GM21390 (cell line): Measurements from ENCODE around the gene ARSB.
"Not testable (repeated sequence)": the region's sequence is repeated elsewhere in the genome, so short reads cannot be mapped to it uniquely, and the experiment has no call there.

Source experiments
- ATAC-seq: cut with Tn5 transposase; IDR thresholded peaks from one replicate; pipeline ENCODE4 v1.9.1; 2021; ENCODE audit not compliant: unreplicated experiment

Gene ARSB

DNA sequence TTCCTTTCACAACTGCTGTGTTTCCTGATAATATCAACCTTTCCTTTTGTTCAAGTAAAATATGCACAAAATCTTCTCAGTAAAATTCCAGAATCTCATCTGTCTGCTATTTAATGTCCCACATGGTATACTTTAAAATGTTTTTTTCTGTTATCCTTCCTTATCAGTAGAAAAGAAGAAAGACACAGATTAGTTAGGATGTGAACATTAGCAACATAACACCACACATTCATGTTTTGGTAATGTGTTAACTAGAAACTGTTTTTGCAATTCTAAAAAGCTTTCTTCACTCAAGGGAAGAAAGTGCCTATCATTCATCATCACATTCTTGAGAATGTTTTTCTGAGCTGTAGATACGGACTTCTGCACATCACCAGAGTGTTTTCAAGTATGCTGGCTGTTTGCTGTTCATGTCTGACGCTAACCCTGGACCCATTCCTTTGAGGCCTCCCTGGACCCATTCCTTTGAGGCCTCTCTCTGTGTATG lies 10.5 kb upstream of the ARSB start:
- no peak for ATAC-seq

DNA sequence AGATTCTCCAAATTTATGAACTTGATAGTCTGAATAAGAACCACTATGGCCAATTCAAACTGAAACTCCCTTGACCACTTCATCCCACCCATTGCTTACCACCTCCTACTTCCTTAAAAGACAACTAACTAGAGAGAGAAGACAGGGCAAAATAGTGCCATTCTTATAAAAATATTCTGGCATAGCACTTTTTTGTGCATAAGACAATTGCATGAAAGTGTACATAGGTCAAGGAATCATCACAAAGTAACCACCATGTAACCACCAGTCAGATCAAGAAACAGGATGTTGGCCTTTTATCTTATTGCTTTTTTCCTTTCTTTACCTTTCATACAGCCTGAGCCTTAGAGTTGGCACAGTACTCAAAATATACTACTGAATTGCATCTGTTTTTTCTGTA lies 8.1 kb upstream of the ARSB start:
- ATAC-seq = no peak

DNA sequence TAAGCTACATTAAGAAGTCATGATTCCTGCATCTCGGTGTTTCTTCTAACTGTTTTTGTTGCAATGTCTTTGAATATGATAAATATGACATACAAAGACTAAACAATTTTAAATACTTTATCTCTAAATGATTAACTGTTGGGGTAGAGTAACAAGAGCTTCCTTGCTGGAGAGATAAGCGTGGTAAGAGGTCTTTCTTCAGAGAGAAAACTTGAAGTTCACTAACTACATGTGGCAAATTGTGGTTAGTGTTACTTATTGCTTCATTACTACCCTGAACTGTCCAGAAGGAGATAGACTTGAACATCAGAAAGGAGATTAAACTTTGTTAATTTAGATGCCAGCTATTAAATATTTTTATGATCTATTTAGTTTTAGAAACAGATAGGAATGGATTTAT lies 7.0 kb upstream of the ARSB start:
- ATAC-seq = no peak

DNA sequence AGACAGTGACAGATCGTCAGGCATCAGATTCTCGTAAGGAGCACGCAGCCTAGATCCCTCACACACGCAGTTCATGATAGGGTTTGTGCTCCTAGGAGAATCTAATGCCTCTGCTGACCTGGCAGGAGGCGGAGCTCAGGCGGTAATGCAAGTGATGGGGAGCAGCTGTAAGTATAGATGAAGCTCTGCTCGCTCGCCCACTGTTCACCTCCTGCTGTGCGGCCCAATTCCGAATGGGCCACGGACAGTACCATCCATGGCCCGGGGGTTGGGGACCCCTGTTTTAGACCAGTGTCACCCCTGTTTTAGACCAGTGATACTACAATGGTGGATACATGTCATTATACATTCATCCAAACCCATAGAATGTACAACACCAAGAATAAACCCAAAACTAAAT lies 4.0 kb upstream of the ARSB start:
- ATAC-seq = no peak

DNA sequence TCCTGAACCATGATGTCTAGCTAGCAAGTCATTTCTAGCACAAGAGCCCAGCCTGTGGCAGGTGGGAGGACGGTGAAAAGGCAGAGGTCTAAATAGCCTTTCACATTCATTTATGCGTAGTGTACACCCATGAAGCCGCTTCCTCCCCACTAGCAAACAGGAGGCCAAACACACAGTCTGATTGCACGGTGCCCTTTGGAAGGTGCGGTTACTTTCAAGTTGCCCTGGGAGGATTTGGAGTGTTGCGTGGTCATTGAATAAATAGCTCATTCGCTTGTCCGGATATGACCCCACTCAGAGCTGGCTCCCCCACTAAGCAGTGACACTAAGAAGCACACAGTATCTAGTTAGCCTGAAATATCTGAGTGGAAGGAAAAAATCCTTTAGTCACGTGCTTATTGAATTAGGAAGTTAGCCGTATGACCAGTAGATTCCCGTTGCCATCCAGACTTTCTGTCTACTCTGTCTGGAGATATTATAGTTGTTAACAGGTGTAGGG lies 664 bp upstream of the ARSB start:
- ATAC-seq = peak; percentile 42

DNA sequence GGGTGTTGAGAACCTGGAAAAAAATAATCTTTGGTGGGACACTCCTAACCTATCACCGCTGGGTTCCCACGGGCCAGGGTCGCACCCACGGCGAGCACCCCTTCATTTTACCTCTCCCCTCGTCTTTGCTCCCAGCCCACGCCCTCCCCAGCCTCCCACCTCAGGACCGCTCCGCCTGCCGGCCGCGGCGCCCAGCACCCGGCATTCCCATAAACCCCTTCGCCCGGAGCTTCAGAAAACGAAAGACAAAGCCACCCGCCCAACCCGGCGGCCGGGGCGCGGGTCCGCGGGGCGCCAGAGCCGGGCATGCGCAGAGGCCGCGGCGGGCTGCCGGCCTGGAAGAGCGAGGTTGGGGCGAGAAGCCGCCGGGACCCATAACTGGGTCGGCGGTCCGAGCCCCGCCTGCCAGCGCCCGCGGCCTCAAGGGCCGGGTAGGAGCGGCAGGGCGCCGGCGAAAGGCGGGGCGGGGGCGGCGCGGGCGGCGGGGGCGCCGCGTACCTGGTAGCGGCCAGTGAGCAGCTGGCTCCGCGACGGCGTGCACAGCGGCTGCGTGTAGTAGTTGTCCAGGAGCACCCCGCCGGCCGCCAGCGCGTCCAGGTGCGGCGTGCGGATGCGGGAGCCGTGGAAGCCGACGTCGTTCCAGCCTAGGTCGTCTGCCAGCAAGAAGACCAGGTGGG lies 533 bp downstream of the ARSB start:
- peak; percentile 44 for ATAC-seq

DNA sequence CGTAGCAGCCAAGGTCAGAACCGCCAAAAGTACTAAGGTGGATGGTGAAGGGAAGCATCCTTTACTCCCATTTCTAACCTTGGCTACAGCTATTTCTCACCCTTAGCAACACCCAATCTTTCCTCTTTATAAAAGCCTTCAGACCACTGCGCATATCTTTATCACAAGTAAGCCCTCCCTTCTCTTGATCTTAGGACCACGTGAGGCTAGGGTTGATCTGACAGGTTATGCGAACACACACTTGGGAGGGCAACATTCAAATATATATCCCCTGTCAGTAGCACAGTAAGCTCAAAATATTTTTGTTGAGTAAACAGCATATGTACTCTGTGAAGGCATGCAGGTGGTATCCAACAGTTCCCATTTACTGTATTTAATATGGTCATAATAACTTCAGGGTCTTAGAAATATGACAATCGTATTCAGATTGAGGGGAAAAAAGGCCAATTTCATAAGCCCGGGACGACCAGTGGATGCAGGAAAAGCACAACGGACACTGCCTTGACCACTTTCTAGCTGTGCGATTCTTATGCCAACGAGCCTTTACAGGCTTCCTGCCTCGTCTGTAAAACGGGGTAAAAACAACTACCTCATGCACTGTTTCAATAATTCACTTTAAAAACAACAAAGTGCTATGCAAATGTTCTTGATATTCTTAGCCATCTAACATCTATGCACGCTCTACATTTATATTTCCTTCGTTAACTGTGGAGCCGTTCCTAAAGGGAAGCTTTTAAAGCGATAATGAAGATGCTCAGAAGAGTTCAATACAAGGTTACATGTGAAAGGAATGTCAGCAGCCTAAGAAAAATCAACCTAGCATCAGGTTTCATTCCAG lies 1.3 kb downstream of the ARSB start:
- ATAC-seq = peak; percentile 4

DNA sequence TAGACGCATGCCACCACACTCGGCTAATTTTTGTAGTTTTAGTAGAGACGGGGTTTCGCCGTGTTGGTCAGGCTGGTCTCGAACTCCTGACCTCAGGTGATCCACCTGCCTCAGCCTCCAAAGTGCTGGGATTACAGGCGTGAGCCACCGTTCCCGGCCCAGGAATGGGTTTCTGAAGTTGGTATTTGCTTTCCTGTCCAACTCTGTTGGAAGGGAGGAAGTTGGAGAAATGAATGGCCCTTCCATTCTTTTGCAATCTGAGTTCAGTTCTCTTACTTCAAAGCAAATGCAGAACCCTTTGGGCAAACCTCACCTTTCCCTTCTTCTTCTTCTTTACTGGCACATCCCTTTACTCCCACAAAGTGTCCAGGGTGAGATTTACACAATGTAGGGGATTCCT lies 1.9 kb downstream of the ARSB start:
- ATAC-seq = not testable (repeated sequence)

DNA sequence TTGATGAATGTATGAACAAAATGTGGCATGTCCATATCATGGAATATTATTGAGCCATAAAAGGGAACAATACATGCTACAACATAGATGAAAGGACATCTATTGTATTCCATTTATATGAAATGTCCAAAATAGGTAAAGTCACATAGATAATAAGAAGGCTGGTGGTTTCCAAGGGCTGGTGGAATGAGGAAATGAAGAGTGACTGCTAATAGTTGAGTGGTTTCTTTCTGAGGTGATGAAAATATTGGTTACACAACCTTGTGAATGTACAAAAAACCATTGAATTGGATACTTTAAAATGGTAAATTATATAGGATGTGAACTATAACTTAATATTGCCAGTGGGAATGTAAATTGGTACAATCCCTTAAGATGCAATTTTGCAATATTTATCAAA lies 5.2 kb downstream of the ARSB start:
- no peak for ATAC-seq

DNA sequence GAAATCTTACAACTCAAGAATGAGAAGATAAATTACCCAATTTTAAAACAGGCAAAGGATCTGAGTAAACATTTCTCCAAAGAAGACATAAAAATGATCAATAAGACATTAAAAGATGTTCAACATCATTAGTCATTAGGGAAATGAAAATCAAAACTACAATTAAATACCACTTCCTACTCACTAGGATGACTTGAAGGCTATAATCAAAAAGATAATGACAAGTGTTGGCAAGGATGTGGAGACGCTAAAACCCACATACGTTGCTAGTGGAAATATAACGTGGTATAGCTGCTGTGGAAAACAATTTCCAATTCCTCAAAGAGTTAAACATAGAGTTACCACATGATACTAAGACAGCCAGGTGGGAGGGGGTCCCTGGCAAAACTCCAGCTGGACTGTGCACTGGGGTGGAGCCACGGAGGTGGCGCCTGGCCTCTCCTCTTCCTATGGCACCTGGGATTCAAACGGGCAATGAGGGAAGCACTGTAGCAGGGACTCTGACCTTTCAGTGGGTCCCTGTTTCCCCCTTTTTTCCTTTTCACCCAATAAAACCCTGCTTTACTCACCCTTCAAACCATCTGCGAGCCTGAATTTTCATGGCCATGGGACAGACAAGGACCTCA lies 5.9 kb downstream of the ARSB start:
- ATAC-seq = no peak

DNA sequence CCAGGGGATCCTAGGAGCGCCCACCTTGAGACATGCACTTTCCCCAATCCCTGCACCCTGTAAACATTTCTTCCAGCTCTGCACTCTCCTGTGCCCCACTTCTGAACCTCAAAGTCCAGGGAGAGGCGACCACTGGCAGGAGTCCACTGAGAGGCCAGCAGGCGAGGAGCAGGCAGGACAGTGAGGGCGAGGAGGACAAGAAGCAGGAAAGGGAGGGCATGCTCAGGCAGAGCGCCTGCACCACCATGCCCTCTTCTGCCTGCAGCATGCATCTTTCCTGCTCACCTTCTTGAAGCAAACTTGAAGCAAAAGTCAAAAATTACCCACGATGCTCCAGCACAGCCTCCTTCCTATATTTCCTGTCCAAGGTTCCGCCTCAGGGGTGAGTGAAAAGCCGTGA lies 10.1 kb downstream of the ARSB start:
- no peak for ATAC-seq

DNA sequence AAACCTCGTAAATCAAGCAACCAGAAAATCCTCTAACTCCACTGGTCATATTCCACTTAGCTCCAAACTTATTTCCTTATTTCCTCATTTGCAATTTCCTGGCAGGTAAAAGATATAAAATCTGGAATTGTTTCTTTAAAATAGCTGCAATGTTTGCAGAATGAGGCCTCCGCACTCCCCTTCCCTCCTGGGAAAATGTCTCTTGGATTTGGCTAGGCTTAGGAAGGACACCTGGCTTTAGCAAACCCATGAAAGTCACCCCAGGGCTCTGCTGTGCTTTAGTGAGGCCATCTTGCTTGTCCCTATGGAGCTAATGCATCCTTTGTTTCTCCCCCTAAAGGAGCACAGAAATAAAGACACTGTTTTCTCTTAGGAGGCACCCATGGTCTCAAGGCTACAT lies 10.5 kb downstream of the ARSB start:
- ATAC-seq = no peak

DNA sequence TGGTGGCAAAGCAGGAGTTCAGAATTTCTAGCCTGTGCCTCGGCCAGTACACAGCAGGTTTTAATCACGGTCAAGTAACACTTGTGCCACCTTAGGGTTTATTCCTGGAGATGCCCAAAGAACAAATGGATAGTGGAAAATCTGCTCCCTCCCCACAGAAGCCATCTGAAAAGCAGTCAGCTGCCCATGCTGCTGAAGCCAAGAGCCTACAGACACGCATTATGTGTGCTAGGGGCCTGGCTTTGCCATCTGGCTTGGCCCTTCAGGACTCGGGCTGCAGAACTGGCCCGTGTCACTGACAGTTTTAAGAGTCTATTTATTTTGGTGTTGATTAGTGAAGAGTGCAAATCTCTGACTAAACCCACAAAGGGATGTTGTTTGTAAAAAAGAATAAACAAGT lies 11.1 kb downstream of the ARSB start:
- ATAC-seq = no peak

DNA sequence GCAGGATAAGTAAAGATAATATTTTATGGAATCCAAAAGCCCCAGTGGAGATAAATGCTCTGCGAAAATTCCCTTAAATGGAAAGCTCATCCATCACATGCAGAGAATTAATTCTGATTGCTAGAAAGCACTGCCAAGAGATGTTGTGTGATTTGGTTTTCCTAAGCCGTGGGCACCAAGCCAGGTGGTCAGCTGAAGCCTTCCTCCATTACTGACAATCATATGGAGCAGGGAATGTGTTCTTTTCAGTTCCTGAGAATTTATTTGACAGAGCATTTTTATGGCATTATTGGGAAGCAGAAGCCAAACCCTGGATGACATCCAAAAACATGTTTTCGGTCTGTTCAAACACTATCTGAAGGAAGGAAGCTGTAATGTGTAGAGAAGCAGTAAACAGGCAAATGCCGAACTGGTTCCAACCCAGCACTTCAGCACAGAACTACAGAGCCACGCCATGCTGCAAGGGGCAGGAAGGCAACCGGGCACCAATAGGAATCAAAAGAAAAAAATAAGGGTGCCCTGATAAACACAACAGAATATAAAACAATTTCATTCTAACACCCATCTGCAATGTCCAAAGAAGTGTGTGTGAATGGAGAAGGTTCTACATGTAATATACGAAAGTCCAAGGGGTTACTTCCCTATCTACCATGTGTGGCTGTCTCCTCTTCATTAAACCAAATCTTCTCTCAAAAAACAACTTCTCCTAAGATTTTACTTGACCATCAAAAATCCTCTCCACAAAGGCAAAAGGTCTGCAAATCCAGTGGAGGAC lies 12.3 kb downstream of the ARSB start:
- ATAC-seq = no peak

DNA sequence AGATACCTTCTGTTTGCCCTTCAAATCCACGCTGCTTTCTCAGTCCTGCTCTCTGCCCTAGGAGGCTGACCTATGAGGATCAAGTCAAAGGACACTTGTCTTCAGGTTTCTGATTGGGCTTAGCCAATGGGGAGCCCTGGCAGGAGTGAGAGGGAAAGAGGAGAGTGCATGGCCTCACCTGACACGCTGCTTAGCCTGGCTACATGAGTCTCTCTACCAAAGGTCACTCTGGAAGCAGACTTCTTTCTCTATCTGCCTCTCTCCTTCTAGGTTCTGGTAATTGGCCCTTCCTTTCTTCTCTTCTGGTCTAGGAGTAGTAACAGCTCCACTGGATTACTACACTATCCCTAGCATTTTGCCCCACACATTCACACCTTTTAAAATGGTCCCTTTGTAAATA lies 13.1 kb downstream of the ARSB start:
- ATAC-seq = no peak

DNA sequence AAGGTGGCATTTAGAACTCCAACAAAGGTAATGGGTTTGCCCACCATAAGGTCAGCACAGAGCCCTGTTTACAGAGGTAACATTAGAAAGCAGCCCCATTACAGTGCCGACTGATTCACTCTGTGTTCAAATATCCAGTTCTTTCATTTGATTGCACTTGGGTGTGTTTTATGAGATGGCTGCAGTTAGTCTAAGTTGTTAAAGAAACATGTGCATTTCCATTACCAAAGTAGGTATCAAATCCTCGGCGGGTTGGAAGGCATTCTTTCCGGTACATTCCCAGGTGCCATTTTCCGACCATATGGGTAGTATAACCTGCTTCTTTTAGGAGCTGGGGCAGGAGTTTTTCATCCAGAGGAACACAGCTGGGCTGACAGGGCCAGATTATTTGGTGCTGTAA lies 16.3 kb downstream of the ARSB start:
- ATAC-seq = no peak

DNA sequence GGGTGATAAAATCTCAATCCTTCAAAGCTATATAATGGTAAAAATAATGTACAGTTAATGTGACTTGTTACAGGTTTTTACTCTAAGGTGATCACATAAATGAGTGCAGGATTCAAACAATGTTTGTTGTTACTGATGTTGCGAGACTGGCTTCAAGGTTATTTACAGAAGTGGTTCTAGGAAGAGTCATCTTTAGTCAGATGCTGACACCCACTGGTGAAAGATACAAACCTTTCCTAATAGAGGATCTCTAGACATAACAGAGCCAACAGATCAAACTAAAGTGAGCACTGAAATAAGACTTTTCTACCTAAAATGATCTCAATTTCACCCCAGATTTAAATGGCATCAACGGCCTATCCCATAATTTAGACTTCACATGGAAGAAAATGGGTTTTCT lies 20.2 kb downstream of the ARSB start:
- no peak for ATAC-seq

DNA sequence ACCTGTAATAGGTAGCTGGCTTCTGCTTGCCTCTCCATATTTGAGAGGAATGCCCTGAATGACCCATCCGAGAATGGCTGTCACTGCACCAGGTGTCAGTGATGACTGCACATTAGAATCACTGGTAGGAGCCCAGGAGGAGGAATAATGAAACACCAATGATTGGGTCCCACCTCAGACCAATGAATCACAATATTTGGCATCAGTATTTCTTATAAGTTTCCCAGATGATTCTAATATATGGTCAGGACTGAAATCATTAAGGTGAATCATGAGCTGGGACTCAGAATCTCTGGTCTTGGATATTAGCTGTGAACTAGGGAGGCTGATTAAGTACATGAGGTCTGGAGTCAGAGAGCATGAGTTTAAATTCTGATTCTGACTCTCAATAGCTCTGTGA lies 23.4 kb downstream of the ARSB start:
- no peak for ATAC-seq

DNA sequence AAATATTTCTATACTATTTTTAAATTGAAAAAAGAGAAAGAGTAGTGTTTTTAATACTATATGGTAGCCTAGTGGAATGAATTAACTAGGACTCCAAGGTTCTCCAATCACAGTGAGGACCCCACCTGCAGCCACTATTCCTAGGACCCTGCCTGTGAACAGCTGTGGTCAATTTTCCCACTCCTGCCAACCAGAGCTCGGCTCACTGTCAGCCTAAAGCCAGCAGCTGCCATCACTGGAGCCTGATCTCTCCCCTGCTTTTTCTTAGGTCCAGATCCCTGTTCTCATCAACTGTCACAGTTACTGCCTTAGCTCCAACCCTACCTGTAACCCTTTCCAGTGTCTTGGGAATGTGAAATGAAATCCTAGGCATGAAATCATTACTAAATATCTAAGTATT lies 25.3 kb downstream of the ARSB start:
- no peak for ATAC-seq

DNA sequence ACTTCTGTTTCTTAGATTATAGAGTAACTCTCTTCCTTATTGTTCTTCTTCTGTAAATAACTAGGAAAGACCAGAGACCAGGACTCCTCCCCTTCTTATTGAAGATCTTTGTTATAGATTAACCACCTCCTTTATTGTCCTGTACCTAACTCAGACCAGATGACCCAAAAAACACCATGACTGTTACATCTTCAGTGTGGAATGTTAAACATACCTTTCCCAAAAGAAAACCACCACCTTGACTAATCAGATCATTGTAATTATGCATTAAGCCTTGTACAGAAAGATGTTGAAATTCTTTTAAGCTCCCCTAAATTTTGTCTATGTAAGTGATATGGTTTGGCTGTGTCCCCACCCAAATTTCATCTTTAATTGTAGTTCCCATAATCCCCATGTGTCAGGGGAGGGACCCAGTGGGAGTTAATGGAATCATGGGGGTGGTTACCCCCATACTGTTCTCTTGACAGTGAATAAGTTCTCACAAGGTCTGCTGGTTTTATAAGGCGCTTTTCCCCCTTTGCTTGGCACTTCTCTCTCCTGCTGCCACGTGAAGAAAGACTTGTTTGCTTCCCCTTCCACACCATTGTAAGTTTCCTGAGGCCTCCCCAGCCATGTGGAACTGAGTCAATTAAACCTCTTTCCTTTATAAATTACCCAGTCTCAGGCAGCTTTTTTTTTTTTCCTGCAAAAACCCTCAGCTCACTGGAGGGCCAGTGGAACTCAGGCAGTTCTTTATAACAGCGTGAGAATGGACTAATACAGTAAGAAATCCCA lies 26.3 kb downstream of the ARSB start:
- ATAC-seq = no peak
